NB4 (cell line): ENCODE data around the gene LRRK1.

Experiments used
- CTCF ChIP-seq: IDR thresholded peaks from one replicate; pipeline ENCODE4 v1.5.1; 2012; ENCODE audit warnings: low read depth, low read length
- MAX ChIP-seq: IDR thresholded peaks from 2 replicates; pipeline ENCODE4 v1.6.1; 2011; ENCODE audit warnings: low read depth, low read length
- POLR2A ChIP-seq: IDR thresholded peaks from 2 replicates; pipeline ENCODE4 v1.6.1; 2011; ENCODE audit warnings: mild to moderate bottlenecking; ENCODE audit not compliant: insufficient read length; ENCODE audit errors: extremely low read depth

GRCh38 chr15:101114166-101114565, 195.0 kb downstream of the LRRK1 start:
- TF ChIP-seq POLR2A (no peak), CTCF (no peak), MAX (no peak)
